Measurements from ENCODE around the gene CHMP5.

The CHMP5 gene

DNA sequence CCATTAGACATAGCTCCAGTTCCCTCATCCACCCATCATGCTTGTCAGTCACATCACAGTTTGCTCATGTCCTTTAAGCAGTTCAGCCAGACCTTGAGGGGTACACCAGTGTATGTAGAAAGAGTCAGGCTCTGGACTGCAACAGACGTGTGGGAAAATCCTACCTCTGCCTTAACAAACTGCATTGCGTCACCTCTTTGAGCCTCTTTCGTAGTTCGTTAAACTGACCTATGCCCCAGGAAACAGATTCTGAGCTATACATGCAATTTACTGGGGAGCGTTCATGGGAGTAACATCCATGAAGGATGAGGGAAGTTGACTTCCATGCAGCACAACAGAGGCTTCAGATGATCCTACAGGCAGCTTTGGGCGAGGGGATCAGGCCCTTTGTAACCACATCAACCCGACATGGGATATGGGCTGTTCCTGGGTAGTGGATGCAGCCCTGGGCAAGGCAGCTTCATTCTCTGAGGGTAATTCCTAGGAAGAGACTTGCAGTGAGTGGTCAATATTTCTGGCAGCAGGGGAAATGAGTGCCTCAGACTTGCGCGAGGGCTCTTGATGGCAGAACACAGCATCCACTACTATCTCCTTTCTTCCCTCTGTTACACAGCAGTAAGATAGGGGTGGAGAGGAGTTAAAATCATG lies 20.6 kb upstream of the CHMP5 start:
- DNase-seq = no peak

DNA sequence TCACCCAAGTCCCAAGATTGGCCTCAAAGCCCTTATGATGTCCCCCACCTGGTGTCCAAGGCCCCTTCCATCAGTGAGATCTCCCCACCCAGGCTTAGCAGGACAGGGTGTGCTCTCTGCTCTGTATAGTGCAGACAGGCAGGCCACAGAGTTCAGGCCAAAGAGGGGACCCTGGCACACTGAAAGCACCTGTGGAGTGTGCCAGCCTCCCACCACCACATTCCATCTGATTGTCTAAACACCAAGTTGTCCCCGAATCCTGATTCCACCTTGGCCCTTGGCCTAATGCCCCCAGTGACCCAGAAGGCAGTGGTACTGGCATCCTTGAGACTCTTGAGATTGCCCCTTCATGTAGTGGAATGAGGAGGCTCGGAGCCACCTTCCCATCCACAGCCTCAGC lies 19.5 kb upstream of the CHMP5 start:
- DNase-seq = no peak

DNA sequence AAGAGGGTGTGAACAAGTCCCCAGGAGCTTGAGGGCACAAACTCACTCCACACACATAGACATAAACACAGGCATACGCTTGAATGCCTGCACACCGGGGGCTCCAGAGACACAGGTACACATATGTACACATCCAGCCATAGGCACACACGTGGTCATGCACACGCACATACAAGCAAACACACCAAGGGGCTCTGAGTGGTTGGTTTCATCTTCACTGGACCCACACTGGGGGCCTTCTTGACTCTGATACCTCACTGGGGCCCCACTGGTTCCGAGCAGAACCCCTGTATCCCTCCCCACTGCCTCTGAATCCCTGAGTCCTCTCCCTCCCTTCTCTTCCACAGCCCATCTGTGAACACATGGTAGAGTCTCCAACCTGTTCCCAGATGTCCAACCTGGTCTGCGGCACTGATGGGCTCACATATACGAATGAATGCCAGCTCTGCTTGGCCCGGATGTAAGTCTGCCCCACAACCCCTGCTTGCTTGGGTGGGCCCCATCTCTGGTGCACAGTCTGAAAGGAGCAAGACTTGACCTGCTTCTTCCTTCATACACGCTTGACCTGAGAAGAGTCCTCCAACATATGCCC lies 18.5 kb upstream of the CHMP5 start:
- DNase-seq = no peak

DNA sequence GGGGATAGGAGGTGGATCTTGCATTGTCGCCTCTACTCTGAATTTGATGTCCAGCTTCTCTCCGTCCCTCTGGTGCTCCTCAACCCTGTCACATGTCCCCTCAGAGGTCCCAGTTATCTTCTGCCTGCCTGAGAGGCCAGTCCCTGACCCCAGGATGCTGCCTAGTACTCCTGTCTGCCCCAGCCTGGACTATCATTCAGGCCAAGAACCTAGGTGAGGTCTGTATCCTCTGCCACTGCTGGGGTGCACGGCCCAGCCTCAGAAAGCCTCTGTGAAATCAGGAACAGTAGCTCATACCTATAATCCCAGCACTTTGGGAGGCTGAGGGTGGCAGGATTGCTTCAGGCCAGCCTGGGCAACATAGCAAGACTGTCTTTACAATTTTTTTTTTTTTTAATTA lies 16.2 kb upstream of the CHMP5 start:
- no peak for DNase-seq

DNA sequence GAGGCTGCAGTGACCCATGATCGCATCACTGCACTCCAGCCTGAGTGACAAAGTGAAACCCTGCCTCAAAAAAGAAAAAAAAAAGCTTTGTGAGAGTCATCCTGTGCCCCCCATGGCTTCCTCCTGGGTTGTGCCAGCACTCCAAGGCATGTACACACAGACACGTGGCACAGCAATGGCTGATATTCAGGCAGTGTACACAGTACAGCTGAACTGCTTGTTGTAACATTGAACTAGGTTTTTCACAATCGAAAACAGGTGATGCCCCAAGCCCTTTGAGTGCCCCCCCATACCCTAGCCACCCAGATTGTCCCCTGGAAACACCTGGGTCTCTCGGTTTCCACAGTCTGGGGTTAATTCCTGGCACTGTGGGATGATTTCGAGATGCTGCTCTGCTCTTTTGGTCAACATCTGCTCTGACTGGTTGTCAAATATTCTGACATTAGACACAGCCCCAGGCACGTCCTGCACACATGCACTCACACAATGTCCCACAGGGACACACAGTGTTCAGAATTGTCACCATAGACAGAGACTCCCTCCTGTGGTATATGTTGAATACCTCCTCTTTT lies 15.7 kb upstream of the CHMP5 start:
- no peak for DNase-seq

DNA sequence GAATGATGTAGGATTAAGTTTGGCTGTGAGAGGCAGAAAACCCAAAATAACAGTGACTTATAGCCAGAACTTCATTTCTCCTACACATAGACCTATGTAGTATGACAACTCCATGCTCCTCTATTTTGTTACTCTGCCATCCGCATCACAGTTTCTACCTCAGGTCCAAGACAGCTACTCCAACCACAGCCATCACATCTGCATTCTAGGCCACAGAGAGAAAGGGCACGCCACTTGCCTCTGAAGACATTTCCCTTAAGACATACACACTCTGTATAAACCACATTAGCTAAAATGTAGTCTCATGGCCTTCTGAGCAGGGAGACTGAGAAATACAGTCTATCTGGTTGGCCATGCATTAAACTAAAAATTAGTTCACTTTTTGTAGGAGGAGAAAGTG lies 14.9 kb upstream of the CHMP5 start:
- DNase-seq = no peak

DNA sequence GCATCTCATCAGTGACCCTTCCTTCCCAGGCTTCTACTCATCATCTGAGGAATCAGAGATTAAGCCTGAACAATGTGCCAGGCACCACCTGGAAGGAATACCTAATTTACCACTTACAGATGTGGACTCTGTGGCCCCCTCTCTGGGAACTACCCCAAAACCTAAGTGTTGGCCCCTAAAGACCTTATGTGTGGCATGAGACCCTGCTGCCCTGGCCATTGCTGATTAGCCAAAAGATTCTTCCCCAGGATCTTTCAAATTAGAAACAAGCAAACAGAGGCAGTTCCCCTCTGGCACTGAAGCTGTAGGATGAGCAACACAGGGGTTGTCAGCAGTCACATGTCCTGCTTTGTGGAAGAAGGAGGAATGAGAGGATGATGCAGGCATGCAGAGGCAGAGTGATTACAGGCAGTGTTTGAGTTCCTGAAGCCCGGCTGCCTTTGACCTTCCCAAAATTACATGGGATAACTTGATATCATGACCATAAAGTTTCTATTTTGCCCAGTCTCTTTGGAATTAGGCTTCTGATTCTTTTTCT lies 14.3 kb upstream of the CHMP5 start:
- DNase-seq = no peak

DNA sequence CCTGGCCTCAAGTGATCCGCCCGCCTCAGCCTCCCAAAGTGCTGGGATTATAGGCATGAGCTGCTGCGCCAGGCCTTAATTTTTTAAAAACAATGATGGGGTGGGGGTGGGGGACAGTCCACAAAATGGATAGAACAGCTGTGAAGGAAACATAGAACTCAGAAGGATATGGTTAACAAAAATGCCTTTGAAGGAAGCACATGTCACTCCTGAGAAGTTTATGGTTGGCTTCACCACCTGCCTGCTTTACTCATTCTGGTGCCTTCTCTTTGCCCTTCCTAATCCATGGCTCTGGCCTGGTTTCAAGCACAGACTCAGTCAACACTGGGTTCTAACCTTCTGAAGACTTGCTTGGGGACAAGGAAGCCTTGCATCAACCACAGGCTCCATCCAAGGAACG lies 10.6 kb upstream of the CHMP5 start:
- no peak for DNase-seq

DNA sequence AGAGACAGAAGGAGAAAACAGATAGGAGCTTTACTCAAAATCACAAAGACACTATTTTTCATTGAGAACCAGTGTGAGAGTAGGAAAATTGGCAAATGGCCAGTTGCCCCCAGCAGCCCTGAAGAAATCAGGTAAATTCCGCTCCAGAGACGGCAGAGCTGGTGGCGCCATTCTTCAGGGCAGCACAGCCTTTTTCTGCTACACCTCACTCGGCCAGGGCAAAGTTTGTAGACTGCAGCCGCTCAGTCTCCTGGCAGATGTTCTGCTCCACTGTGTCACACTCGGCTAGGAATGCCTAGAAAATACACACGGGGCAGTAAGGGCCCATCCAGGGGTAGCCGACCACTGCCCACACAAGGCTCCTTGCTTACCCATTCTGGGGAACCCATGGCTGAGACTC lies 9.8 kb upstream of the CHMP5 start:
- DNase-seq = no peak

DNA sequence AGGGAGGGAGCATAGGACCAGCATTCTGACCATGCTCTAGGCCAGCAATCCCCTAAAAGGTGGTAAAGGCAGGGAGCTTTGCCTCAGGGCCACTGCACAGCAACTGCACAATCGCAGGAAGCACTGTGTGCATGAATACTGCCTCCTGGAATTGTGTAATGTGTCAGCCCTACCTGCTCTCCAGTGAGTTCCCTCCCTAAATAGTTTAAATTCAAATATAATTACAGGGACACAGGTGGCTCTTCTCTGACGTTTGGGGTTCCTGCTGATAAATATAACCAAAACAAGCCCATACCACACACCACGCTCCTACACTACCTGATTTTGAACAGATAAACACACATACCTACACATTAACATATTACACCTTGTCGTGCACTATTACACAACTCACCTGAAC lies 9.4 kb upstream of the CHMP5 start:
- no peak for DNase-seq

DNA sequence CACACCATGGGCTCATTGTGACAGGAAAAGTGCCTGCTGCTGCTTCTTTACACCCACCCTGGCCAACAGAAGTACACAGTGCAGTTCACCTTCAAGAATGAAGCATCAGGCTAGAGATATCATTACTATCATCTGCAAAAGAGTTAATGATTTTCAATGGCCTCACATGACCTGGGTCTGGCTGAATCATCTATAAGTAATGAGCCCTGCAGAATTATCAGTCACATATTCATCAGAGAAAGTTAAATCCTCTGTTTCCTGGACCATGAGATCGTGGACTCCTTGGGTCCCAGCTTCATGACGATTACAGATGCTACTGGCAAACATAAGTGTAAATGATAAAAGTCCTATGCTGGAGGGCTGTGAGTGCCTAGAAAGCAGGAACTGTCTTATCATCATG lies 8.6 kb upstream of the CHMP5 start:
- DNase-seq = no peak

DNA sequence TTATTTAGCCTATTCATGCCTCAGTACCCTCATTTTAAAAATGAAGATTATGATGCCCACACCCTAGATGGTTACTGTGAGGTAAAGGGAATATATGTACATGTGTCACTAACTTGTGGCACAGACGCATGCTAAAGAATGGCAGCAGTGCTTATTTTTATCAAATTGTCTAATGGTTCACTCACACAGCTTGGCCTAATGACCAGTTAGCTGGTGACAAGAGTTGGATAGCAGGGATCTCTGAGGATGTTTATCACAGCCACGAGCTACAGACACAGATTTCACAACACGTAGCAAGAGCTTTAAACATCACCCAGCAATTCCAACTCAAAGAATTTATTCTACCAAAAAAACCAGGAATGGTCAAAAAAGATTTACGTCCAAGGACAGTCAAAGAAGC lies 7.6 kb upstream of the CHMP5 start:
- DNase-seq = no peak

DNA sequence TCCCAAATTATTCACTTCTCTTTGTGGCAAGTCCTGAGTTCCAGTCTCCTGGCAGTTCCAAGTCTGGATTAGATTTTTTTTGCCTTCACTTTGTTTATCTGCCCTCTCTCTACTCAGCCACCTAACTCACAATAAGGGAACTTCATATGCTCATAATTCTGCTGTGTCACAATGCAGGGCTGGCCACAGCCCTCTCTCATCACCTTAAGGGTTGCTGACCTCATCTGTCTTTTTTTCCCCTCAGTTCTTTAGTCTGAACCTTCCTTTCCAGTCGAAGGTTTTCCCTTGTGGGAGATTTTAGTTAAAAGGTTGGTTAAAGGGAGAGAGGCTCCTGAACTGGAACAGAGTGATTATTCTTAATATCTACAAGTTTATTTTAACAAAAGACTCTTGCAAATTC lies 4.5 kb upstream of the CHMP5 start:
- DNase-seq = no peak

DNA sequence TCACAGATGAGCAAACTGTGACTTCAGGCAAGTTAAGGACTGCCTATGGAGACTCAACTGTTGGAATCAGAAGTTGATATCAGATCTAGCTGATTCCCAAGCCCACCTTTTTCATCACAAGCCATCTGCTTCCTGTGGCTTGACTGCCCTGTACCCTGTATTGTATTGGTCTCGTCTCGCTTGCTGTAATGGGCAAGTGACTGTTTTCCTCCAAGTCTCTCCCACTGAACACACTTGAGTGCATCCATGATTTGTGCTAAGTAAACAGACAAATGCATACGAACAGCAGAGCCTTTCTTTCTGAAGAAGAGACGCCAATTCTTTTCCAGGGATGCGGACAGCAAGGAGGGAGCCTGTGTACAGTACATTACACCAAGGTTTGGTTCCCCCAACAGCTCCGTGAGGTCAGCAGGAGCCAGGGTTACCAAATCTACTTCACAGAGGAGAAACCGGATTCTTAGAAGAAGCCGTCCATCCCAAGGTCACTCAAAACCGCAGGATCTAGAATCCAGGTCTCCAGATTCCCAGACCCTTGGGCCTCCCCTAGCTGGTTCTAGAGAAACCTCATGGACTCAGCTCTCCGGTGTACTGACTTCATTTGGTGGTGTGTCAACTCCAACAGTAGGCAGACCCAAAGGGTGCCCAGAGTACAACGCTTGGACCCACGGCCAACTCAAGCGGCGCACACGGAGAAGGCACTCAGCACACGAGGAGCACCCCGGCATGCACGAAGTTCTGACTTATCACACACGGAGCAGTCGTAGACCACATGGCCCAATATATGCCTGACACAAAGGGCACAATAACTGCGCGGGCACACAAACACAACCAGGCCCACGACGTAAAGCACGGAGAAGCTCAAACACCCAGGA lies 1.5 kb upstream of the CHMP5 start:
- DNase-seq = no peak

DNA sequence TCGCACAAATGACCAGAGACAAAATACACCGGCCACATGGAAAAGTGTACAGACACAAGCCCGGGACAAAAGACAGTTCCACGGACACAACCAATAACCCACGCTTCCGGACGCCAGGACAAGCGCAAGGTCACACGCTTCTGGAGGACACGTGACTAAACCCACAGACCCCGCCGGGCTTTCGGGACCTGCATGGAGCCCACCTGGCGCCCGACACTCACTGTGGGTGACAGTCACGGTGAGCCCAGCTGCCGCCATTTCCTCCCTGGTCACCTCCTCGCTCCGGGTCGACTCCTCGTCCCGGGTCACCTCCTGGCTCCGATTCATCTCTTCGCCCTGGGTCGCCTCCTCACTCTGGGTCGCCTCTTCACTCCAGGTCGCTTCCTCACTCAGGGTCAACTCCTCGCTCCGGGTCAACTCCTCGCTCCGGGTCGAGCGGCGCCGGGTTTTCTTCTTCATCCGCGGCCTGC lies 811 bp upstream of the CHMP5 start:
- no peak for DNase-seq

DNA sequence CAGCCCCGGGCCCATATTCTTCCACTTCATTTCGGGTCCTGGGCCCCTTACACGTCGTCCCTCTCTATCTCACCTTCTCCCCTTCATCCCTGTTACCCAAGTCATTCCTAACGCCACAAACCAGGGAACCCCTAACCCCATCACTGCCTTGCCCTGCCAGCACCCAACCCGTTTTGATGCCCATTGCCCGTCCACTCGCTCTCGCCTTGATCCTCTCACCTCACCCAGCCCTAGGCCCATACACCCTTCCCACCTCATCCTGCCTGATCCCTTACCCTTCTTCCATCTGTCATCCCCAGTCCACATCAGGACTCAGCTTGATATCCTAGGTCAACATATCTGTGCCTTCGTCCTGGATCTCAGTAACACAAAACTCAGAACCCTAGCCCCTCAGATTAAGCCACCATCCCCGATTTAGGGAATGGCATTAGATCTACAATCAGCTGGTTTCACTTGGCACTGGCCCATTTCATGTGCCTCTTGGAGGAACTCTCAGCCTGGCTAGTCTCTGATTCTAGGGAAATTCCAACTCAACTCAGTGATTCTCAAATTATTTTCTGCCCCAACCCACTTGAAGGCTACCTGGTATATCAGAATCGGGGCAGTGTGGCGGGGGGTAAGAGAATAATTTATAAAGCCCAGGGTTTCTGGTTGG lies 489 bp downstream of the CHMP5 start:
- DNase-seq = no peak

DNA sequence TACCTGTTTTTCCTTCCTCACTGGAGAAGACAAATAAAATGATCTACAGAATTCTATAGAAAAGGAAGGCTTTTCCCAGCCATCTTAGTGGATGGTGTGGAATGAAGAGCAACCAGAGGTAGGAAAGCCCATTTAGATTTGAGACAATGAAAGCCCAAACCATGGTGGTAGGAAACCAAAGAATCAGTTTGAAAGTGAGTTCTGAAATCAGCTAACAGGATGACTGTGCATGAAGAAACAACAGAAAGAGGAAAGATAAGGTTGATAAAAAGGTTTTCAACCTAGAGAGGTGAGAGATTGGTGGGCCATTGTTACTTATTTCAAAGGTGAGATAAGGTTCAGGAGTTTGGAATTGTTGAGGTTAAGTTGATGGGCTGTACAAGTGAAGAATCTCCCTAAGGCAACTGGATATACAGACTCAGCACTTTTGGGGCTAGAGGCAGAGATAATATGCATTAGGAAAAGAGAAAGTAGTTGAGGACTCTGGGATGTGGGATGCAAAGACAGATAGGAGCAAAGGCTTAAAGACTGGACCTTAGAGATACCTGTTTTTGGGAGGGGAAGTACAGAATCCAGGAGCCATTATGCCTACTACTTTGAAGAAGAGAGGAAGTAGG lies 2.4 kb downstream of the CHMP5 start:
- DNase-seq = no peak

DNA sequence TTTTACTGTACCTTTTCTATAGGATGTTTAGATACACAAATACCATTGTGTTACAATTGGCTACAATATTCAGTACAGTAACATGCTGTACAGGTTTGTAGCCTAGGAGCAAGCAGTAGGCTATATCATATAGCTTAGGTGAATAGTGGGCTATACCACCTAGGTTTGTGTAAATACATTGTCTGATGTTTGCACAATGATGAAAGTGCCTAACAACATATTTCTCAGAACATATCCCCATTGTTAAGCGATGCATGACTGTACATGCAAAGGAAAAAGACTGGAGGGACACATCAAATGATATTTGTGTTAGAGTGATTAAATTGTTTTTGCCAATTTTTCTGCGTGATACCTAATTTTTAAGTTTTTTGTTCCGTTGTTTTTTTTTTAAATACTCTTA lies 5.3 kb downstream of the CHMP5 start:
- no peak for DNase-seq

DNA sequence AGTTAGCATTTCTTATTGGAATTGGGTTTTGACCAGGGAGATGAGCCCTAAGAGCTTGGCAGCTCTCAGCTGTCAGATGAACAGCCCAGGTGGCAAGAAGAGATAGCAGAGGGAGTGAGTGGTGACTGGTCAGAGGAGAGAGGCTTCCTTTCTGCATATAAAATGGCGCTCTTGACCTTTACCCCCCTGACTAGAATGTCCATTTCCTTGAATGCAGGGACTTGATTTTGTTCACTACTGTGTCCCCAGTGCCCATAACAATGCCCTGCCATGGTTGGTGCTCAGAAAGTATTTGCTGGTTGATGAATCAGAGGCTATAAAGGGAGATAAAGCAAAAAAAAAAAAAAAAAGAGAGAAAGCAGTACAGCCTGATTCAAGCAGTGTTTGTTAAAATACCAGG lies 7.2 kb downstream of the CHMP5 start:
- no peak for DNase-seq

DNA sequence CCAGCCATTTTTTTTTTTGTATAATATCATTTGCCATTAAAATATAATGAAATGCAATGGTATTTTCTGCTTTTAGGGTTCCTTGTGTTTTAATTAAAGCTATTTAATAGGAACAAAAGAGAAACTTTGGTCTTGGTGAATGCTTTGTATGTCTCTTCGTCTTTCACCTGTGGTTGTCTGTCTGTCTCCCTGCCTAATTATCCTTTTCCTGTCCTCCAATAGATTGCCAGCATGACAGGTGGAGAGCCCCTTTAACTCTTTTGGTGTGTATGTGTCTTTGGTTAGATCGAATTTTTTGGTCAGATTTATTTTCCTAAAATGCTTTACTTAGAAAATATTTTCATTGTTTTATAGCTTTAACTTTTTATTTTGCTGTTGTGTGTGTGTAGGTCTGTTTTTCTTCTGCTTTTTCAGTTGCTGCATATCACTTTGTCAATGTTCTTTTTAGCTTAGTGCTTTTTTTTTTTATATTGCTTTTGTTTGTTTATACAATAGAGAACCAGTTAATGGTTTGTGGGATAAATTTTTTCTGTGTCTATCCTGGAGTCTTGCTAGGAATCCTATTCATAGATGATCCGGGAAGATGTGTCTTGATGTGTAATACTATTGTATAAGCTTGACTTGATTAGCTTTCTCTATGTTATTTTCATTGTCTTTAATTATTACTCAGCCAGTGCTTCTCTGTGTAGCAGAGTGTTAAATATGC lies 8.6 kb downstream of the CHMP5 start:
- no peak for DNase-seq

DNA sequence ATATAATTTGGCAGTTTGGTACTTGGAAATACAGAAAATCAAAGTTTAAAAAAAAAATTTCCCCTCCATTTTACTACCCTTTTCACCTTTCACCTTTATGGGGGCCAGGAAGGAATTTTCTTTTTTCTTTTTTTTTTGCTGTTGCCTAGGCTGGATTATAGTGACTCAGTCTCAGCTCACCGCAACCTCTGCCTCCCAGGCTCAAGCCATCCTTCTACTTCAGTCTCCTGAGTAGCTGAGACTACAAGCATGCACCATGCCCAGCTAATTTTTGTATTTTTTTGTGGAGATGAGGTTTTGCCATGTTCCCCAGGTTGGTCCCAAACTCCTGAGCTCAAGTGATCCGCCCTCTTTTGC lies 9.1 kb downstream of the CHMP5 start:
- DNase-seq = no peak

DNA sequence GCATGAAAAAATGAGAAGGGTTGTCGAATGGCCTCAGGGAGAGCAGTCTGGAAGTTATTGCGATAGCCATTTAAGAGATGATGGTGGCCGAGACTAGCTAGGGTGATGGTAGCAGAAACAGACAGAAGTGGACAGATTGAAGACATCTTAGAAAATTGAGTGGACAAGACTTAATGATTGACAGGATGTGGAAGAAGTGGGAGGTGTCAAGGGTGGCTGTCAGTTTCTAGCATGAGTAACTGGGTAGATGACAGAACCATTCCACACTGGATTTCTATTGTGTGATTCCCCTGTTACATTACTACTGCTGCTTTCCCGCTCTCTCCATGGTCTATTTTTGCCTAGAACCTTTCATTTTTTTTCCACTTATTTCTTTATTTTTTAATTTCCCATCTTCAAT lies 12.6 kb downstream of the CHMP5 start:
- no peak for DNase-seq
